Measurements from ENCODE around the gene PCDHGC5.
A peak's percentile ranks its signal among the peaks of the same experiment; 100 is the strongest.

The PCDHGC5 gene

DNA sequence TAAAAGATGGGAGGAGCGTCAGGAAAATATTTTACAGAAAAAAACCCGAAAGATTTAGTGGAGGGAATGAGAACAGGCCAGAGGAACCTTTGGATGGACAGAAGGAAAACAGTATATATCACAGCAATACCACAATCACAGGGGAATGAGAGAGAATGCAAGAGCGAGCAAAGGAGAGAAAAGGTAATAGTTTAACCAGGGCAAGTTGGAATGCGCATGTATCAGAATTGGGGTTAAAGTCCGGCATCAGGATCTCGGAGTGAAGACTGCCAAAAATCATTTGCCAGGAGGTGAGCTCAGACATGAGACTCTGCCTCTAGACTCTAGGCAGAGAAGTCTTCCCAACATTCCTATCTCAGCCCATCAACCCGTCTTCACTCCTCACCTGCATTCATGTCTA is 36.8 kb downstream of the PCDHGC5 start:
- no peak overlapping the region for H3K27ac ChIP-seq (ENCODE audit: low read depth, low read length)
- no peak overlapping the region for H2BK120ac ChIP-seq (ENCODE audit: low read depth, low read length)
- no peak overlapping the region for H4K8ac ChIP-seq (ENCODE audit: low read depth, low read length)
- no peaks in the 10 kb centered on the region for H3K79me2 ChIP-seq (ENCODE audit: control insufficient read depth, insufficient read depth, low read length)
- DNase-seq: no peak
- no peak overlapping the region for H3K18ac ChIP-seq (ENCODE audit: low read length)
- no peak overlapping the region for H3K4me2 ChIP-seq (ENCODE audit: low read length)
- H2AK5ac ChIP-seq (ENCODE audit: low read length): no peak overlapping the region
- no peaks in the 10 kb centered on the region for H3K27me3 ChIP-seq (ENCODE audit: insufficient read depth, low read length, poor library complexity)
- no CpG with 5 or more reads among the region's 7 CpGs for WGBS (ENCODE audit: extremely low coverage, insufficient coverage, low lambda C conversion rate)
- peak overlapping the region; percentile 61 for H3K56ac ChIP-seq (ENCODE audit: low read length)
- H3K4ac ChIP-seq (ENCODE audit: low read depth, low read length): no peak overlapping the region
- H4K5ac ChIP-seq (ENCODE audit: low read length): no peak overlapping the region
- H3K36me3 ChIP-seq (ENCODE audit: control insufficient read depth, insufficient read depth, low read length): peaks cover 9% of the 10 kb centered on the region
- no peak overlapping the region for H3K4me3 ChIP-seq (ENCODE audit: low read length)
- no peak overlapping the region for H3K9ac ChIP-seq (ENCODE audit: low read length)
- H2BK5ac ChIP-seq (ENCODE audit: low read length): no peak overlapping the region
- peaks cover 5% of the 10 kb centered on the region for H3K79me1 ChIP-seq (ENCODE audit: low read length)
- H3K23ac ChIP-seq (ENCODE audit: low read length): no peak overlapping the region
- H3K4me1 ChIP-seq (ENCODE audit: control insufficient read depth, low read depth, low read length): peaks cover 3% of the 10 kb centered on the region
- no peak overlapping the region for H2BK15ac ChIP-seq (replicated peaks; ENCODE audit: low read depth)

DNA sequence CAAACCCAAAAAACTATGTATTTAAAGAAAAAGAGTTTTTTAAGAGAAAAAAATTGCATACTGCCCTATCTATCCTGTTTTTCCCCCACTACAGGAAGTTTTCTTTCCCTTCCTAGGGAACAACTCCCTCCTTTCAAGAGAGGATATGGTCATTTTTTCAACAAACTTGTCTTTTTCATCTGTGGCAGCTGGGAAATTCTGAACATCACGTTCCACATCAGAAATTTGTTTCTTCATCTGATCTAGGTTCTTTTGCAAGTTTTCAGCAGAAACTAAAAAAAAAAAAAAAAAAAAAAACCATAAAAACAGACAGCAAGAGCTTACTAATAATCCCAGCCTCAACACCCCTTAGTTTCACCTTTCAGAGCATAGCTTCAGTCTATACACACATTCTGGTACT is 38.5 kb downstream of the PCDHGC5 start:
- Histone ChIP-seq H3K4me1 (ENCODE audit: control insufficient read depth, low read depth, low read length) (peaks cover 3% of the 10 kb centered on the region), H3K79me1 (ENCODE audit: low read length) (peaks cover 5% of the 10 kb centered on the region), H3K79me2 (ENCODE audit: control insufficient read depth, insufficient read depth, low read length) (no peaks in the 10 kb centered on the region), H3K4ac (ENCODE audit: low read depth, low read length) (no peak overlapping the region), H3K9ac (ENCODE audit: low read length) (no peak overlapping the region), H3K27ac (ENCODE audit: low read depth, low read length) (no peak overlapping the region), H3K27me3 (ENCODE audit: insufficient read depth, low read length, poor library complexity) (no peaks in the 10 kb centered on the region), H3K56ac (ENCODE audit: low read length) (no peak overlapping the region), H2BK15ac (replicated peaks; ENCODE audit: low read depth) (no peak overlapping the region), H2BK5ac (ENCODE audit: low read length) (no peak overlapping the region), H2AK5ac (ENCODE audit: low read length) (no peak overlapping the region), H3K36me3 (ENCODE audit: control insufficient read depth, insufficient read depth, low read length) (peaks cover 8% of the 10 kb centered on the region), H2BK120ac (ENCODE audit: low read depth, low read length) (no peak overlapping the region), H3K18ac (ENCODE audit: low read length) (no peak overlapping the region), H3K4me3 (ENCODE audit: low read length) (no peak overlapping the region), H3K23ac (ENCODE audit: low read length) (no peak overlapping the region), H4K5ac (ENCODE audit: low read length) (no peak overlapping the region), H4K8ac (ENCODE audit: low read depth, low read length) (no peak overlapping the region), H3K4me2 (ENCODE audit: low read length) (no peak overlapping the region)
- DNase-seq: no peak
- WGBS (ENCODE audit: extremely low coverage, insufficient coverage, low lambda C conversion rate): no CpG with 5 or more reads among the region's 1 CpG

DNA sequence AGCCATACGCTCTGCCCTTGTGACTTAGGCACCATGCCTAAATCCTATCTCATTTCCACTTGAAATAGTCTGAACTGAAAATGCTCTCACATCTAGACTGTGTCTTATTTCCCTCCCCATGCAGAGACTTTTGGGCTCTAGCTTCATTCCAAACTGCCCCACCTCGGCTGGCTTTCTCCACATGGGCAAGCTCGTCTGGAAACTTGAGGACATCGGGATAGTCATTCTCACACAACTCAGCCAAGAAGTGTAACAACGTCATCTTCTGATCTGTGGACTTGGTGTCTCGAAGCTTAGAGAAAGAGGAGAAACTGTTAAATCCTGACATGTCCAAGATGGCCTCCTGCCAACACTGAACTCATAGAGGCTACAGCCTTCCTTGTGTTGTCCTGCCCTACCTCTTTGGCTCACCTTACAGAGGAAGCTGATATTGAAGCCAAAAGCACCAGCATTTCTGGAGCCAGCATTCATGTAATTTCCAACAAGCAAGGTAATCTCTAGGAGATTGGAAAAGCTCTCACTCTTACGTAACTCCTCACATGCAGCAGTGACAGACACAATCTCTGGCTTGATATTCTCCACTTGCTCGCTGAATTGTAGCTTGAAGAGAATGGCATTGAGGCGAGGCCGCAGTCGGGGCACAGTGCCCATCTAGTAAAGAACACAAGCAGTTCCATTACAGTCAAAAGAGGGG is 39.6 kb downstream of the PCDHGC5 start:
- Histone ChIP-seq H3K23ac (ENCODE audit: low read length) (no peak overlapping the region), H3K27ac (ENCODE audit: low read depth, low read length) (no peak overlapping the region), H2BK120ac (ENCODE audit: low read depth, low read length) (no peak overlapping the region), H2BK15ac (replicated peaks; ENCODE audit: low read depth) (no peak overlapping the region), H3K18ac (ENCODE audit: low read length) (no peak overlapping the region), H2BK5ac (ENCODE audit: low read length) (no peak overlapping the region), H3K4me2 (ENCODE audit: low read length) (no peak overlapping the region), H4K8ac (ENCODE audit: low read depth, low read length) (no peak overlapping the region), H3K36me3 (ENCODE audit: control insufficient read depth, insufficient read depth, low read length) (peaks cover 8% of the 10 kb centered on the region), H3K56ac (ENCODE audit: low read length) (no peak overlapping the region), H3K4me3 (ENCODE audit: low read length) (no peak overlapping the region), H3K79me1 (ENCODE audit: low read length) (peaks cover 5% of the 10 kb centered on the region), H3K9ac (ENCODE audit: low read length) (no peak overlapping the region), H4K5ac (ENCODE audit: low read length) (no peak overlapping the region), H3K4me1 (ENCODE audit: control insufficient read depth, low read depth, low read length) (peaks cover 3% of the 10 kb centered on the region), H3K79me2 (ENCODE audit: control insufficient read depth, insufficient read depth, low read length) (no peaks in the 10 kb centered on the region), H3K4ac (ENCODE audit: low read depth, low read length) (no peak overlapping the region), H2AK5ac (ENCODE audit: low read length) (no peak overlapping the region), H3K27me3 (ENCODE audit: insufficient read depth, low read length, poor library complexity) (no peaks in the 10 kb centered on the region)
- no CpG with 5 or more reads among the region's 11 CpGs for WGBS (ENCODE audit: extremely low coverage, insufficient coverage, low lambda C conversion rate)
- no peak for DNase-seq

DNA sequence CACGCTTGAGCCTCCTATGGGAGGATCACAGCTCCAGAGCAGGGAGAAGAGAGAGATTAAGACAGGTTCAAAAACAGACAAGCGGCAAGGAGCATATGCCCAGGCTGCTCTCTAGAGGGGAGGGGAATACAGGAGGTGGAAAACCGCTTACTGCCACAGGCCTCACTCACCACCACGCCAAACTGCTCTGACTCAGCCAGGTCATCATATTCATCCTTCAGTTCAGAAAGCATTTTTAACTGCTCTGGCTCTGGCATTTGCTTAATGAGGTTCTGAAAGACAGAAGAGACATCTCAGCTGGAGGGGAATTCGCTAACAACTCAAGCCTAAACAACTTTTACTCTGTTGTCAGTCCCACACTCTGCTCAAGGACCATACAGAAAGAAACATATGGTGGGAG is 40.1 kb downstream of the PCDHGC5 start:
- no peak overlapping the region for H4K5ac ChIP-seq (ENCODE audit: low read length)
- no peak overlapping the region for H3K27ac ChIP-seq (ENCODE audit: low read depth, low read length)
- H3K9ac ChIP-seq (ENCODE audit: low read length): no peak overlapping the region
- no peak overlapping the region for H2AK5ac ChIP-seq (ENCODE audit: low read length)
- H4K8ac ChIP-seq (ENCODE audit: low read depth, low read length): no peak overlapping the region
- H3K4me3 ChIP-seq (ENCODE audit: low read length): no peak overlapping the region
- no peak overlapping the region for H3K4ac ChIP-seq (ENCODE audit: low read depth, low read length)
- peaks cover 8% of the 10 kb centered on the region for H3K36me3 ChIP-seq (ENCODE audit: control insufficient read depth, insufficient read depth, low read length)
- no CpG with 5 or more reads among the region's 5 CpGs for WGBS (ENCODE audit: extremely low coverage, insufficient coverage, low lambda C conversion rate)
- no peak overlapping the region for H3K56ac ChIP-seq (ENCODE audit: low read length)
- H3K79me2 ChIP-seq (ENCODE audit: control insufficient read depth, insufficient read depth, low read length): no peaks in the 10 kb centered on the region
- no peaks in the 10 kb centered on the region for H3K27me3 ChIP-seq (ENCODE audit: insufficient read depth, low read length, poor library complexity)
- no peak overlapping the region for H2BK120ac ChIP-seq (ENCODE audit: low read depth, low read length)
- no peak for DNase-seq
- no peak overlapping the region for H3K23ac ChIP-seq (ENCODE audit: low read length)
- no peak overlapping the region for H3K18ac ChIP-seq (ENCODE audit: low read length)
- H2BK5ac ChIP-seq (ENCODE audit: low read length): no peak overlapping the region
- H3K79me1 ChIP-seq (ENCODE audit: low read length): peaks cover 4% of the 10 kb centered on the region
- peaks cover 3% of the 10 kb centered on the region for H3K4me1 ChIP-seq (ENCODE audit: control insufficient read depth, low read depth, low read length)
- H2BK15ac ChIP-seq (replicated peaks; ENCODE audit: low read depth): no peak overlapping the region
- H3K4me2 ChIP-seq (ENCODE audit: low read length): no peak overlapping the region

DNA sequence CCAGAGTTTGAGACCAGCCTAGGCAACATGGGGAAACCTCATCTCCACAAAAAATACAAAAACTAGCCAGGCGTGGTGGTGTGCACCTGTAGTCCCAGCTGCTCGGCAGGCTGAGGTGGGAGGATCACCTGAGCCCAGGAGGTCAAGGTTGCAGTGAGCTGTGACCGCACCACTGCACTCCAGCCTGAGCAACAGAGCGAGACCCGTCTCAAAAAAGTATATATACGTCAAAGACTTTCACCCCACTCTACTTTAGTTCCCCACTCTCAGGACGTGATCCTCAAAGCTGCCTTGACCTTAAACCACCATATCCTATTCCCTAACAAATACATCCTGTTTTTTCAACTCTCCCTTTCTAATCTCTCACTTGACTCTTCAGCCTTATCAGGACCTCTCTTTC is 41.0 kb downstream of the PCDHGC5 start:
- no CpG with 5 or more reads among the region's 7 CpGs for WGBS (ENCODE audit: extremely low coverage, insufficient coverage, low lambda C conversion rate)
- H3K4me2 ChIP-seq (ENCODE audit: low read length): no peak overlapping the region
- no peak for DNase-seq
- H2AK5ac ChIP-seq (ENCODE audit: low read length): no peak overlapping the region
- no peak overlapping the region for H3K9ac ChIP-seq (ENCODE audit: low read length)
- no peak overlapping the region for H2BK15ac ChIP-seq (replicated peaks; ENCODE audit: low read depth)
- no peak overlapping the region for H3K18ac ChIP-seq (ENCODE audit: low read length)
- no peak overlapping the region for H4K8ac ChIP-seq (ENCODE audit: low read depth, low read length)
- H3K4ac ChIP-seq (ENCODE audit: low read depth, low read length): no peak overlapping the region
- H3K23ac ChIP-seq (ENCODE audit: low read length): no peak overlapping the region
- H3K27ac ChIP-seq (ENCODE audit: low read depth, low read length): no peak overlapping the region
- no peak overlapping the region for H3K56ac ChIP-seq (ENCODE audit: low read length)
- no peaks in the 10 kb centered on the region for H3K79me1 ChIP-seq (ENCODE audit: low read length)
- H4K5ac ChIP-seq (ENCODE audit: low read length): no peak overlapping the region
- H2BK5ac ChIP-seq (ENCODE audit: low read length): no peak overlapping the region
- H3K36me3 ChIP-seq (ENCODE audit: control insufficient read depth, insufficient read depth, low read length): peaks cover 6% of the 10 kb centered on the region
- no peak overlapping the region for H2BK120ac ChIP-seq (ENCODE audit: low read depth, low read length)
- no peak overlapping the region for H3K4me3 ChIP-seq (ENCODE audit: low read length)
- H3K79me2 ChIP-seq (ENCODE audit: control insufficient read depth, insufficient read depth, low read length): no peaks in the 10 kb centered on the region
- H3K27me3 ChIP-seq (ENCODE audit: insufficient read depth, low read length, poor library complexity): no peaks in the 10 kb centered on the region
- H3K4me1 ChIP-seq (ENCODE audit: control insufficient read depth, low read depth, low read length): no peaks in the 10 kb centered on the region

DNA sequence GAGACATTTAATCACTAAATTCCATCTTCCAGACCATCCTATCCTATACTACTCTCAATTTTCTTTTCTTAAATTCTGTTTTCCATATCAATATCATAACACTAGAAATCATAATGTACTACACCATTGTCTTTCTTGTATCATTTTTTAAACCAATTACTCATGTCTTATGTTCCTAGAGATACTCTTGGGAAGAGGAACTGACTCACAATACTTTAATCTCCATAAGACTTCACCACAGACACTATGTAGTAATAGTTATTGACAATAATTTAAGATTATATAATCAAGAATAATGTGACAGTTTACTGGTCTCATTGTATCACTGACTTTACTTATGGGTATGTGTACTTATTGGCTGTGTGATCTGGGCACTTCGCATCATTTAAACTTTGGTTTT is 43.8 kb downstream of the PCDHGC5 start:
- no CpG with 5 or more reads among the region's 1 CpG for WGBS (ENCODE audit: extremely low coverage, insufficient coverage, low lambda C conversion rate)
- H3K9ac ChIP-seq (ENCODE audit: low read length): no peak overlapping the region
- H4K8ac ChIP-seq (ENCODE audit: low read depth, low read length): no peak overlapping the region
- H3K18ac ChIP-seq (ENCODE audit: low read length): no peak overlapping the region
- no peak overlapping the region for H3K4me3 ChIP-seq (ENCODE audit: low read length)
- H3K4ac ChIP-seq (ENCODE audit: low read depth, low read length): no peak overlapping the region
- no peak overlapping the region for H4K5ac ChIP-seq (ENCODE audit: low read length)
- H2BK5ac ChIP-seq (ENCODE audit: low read length): no peak overlapping the region
- no peaks in the 10 kb centered on the region for H3K27me3 ChIP-seq (ENCODE audit: insufficient read depth, low read length, poor library complexity)
- H2BK15ac ChIP-seq (replicated peaks; ENCODE audit: low read depth): no peak overlapping the region
- DNase-seq: no peak
- H2AK5ac ChIP-seq (ENCODE audit: low read length): no peak overlapping the region
- H3K56ac ChIP-seq (ENCODE audit: low read length): no peak overlapping the region
- no peak overlapping the region for H3K23ac ChIP-seq (ENCODE audit: low read length)
- H3K36me3 ChIP-seq (ENCODE audit: control insufficient read depth, insufficient read depth, low read length): peaks cover 8% of the 10 kb centered on the region
- H3K79me2 ChIP-seq (ENCODE audit: control insufficient read depth, insufficient read depth, low read length): no peaks in the 10 kb centered on the region
- H3K79me1 ChIP-seq (ENCODE audit: low read length): no peaks in the 10 kb centered on the region
- H3K27ac ChIP-seq (ENCODE audit: low read depth, low read length): no peak overlapping the region
- H3K4me1 ChIP-seq (ENCODE audit: control insufficient read depth, low read depth, low read length): no peaks in the 10 kb centered on the region
- H2BK120ac ChIP-seq (ENCODE audit: low read depth, low read length): no peak overlapping the region
- H3K4me2 ChIP-seq (ENCODE audit: low read length): no peak overlapping the region
